Right kidney (tissue), 1 donor: Measurements from ENCODE around the gene PHKB.

Source experiments
- DNase-seq: peaks from one replicate; pipeline ENCODE4 v3.0.0-alpha.2; 2016

PHKB gene

DNA sequence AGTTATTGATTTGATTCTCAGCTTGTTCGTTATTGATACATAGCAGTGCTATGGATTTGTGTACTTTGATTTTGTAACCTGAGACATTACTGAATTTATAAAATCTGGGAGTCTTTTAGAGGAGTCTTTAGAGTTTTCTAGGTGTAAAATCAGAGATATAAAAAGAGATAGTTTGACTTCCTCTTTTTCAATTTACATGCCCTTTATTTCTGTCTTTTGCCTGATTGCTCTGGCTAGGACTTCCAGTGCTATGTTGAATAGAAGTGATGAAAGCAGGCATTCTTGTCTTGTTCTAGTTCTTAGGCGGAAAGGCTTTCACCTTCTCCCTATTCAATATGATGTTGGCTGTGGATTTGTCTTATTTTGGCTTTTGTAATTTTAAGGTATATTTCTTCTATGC lies 106.2 kb downstream of the PHKB start:
- DNase-seq = no peak

GRCh38 chr16:47568351-47568750 lies 107.2 kb downstream of the PHKB start:
- DNase-seq = no peak

DNA sequence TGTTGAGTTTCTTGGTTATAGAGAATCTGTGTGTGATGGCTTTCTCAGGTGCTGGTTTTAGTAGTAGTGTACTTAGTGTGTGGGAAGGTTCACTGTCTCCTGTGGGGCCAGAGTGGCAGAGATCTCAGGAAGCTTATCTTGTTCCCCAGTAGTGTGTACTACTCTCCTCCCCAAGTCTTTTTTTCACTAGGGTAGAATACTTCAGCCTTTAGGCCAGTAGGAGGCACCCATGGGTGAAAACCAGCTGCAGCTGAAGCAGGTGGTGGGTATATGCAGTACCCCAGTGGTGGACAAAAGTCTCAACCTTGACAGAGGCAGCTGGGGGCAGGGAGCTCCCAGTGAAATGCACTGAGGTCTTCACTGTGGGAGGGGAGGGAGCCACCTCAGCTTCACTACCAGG lies 109.9 kb downstream of the PHKB start:
- no peak for DNase-seq

DNA sequence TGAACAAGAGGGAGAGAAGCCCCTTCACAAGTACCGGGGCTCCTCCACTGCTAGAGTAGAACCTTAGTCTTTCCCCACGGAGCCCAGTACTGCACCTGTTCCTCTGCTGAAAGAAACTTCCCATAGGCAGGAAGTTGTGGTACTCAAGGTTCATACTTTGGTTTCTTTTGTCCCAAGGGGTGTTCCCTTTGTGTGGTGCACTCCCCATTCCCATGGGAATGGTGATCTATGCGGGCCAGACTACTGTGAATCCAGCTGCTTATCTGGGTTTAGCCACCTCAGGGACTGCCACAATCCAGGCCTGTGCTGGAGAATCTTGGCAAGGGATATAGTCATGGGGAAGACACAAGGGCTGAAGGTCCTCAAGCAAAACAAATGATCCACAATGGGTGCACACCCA lies 110.6 kb downstream of the PHKB start:
- no peak for DNase-seq

DNA sequence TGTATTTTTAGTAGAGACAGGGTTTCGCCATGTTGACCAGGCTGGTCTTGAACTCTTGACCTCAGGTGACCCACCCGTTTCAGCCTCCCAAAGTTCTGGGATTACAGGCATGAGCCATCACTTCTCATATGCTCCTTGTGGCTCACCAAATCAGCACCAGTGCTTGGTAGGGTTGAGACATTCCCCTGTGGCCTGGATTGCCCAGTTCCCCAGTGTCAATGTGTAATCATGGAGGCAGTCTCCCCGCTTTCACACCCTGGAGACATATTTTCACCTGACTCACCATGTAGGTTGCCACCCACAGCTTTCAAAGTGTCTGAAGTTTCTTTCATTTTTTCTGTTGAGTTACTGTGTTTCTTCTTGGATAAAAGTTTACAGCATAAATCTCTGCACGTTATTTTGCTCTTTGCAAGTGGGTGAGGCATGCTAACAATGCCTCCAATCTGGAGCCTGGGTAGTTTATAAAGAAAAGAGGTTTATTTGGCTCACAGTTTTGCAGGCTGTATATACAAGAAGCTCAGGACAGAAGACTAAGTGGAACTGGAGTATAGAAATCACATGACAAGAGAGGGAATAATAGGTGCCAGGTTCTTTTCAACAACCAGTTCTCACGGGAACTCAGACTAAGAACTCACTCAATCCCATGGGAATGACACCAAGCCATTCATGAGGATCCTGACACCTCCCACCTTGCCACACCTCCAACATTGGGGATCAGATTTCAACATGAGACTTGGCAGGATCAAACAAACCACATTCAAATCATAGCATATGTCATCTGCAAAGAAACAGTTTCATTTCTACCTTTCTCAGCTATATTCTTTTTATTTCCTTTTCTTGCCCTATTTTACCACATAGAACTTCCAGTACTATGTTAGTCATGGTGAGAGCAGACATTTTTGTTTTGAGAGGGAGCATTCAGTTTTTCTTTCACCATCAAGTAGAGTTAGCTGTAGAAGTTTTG lies 113.2 kb downstream of the PHKB start:
- DNase-seq = no peak

GRCh38 chr16:47577029-47577428 lies 115.9 kb downstream of the PHKB start:
- DNase-seq = no peak

GRCh38 chr16:47578033-47578432 lies 116.9 kb downstream of the PHKB start:
- DNase-seq = no peak

- no peak for DNase-seq
These were observed 117.4 kb downstream of the PHKB start for GRCh38 chr16:47578573-47578972.

DNA sequence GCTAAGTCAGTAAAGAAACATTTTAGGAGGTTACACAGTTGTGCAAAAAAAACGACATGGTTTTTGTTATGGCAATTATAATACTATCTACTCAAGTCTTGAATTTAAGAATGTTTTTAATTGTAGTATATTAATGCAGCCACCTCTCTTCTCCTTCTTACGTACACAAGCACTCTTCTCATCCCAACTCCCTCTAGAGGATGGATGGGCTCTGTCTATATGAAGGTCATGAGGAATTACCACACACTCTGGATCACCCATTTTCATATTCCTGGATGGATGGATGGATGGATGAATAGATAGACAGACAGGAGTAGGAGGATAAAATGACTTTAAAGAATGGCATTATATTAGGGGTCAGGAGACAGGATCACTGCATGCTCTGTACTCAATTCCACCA lies 120.0 kb downstream of the PHKB start:
- DNase-seq = no peak

- no peak for DNase-seq
These were observed 123.5 kb downstream of the PHKB start for GRCh38 chr16:47584464-47585225.

DNA sequence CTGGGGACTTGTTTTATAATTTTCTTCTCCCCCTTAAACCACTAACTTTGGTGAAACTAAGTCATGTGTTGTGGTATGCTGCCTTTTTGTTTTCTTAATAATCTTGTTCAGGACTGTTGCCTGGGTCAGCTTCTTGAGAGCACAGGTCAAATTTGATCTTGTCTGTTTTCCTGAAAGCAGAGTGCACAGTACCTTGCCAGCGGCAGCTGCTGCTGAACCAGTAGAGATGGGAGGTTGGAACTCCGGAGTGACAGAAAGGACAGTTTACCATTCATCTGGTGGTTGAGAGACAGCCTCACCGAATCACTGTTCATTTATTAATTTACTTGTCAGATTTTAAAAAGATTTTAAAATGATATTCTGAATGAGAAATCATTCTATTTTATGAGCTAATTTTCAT lies 125.0 kb downstream of the PHKB start:
- DNase-seq = no peak

DNA sequence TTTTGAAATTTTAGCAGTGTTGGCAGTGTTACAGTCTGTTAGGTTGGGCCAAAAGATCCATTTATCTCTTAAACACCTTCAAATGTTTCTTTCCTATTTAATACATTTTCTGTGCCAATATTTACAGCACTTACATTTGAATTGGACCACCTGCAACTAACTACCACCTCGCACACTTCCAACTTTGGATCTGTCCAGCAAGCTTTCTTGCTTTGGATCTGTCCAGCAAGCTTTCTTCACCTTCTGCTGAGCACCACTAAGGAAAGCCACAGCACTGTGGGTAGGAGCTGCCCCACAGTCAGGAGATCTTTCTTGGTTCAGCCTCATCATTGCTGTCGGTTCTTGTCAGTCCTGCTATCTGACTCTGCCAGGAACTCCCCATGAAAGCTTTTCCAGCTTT lies 129.3 kb downstream of the PHKB start:
- DNase-seq = no peak

DNA sequence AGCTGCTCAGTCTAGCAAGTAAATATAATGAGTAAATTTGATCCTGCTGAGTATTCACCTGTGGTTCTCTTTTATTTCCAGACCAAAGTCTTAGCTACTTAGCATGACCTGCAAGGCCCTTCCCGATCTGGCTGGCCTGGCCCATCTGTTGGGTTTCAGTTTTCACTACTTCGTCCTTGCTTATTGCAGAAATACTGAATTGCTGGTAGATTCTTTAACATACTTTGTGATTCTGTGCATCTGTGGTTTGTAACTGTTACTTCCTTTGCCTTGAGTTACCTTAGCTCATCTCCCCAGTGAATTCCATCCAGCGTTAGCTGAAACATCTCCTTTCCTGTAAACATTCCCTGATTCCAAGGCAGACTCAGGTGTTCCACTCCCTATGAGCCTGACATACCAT lies 131.1 kb downstream of the PHKB start:
- no peak for DNase-seq

DNA sequence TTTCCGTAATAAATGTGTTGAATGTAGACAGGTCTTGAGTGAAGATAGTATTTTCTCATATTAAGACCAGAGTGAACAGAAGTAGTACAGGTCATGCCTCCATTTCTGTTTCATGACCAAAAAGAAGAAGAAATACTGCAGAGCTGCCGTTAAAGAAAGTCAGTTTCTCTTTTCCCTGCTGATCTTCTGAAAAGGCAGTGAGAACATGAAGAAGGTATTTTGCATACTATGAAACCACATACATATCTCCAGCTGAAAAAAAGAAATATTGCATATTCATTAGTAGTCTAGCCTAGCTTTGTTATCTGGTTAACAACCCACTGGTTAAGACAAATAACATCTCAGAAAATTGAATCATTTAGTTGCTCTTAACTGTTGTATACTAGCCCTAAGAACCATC lies 138.4 kb downstream of the PHKB start:
- DNase-seq = no peak

DNA sequence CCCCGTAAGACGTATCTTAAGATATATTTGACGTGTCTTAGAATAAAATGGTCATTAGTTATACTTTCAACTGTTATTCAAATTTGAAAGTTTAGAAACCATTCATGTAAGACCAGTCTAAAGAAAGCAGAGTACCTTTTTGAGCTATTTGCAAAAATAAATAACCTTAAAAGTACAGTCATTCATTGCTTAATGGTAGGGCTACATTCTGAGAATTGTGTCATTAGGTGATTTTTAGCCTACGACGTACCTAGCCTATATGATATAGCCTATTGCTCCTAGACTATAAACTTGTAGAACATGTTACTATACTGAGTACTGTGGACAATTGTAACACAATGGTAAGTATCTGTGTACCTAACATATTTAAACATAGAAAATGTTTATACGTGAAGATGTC lies 139.2 kb downstream of the PHKB start:
- no peak for DNase-seq

DNA sequence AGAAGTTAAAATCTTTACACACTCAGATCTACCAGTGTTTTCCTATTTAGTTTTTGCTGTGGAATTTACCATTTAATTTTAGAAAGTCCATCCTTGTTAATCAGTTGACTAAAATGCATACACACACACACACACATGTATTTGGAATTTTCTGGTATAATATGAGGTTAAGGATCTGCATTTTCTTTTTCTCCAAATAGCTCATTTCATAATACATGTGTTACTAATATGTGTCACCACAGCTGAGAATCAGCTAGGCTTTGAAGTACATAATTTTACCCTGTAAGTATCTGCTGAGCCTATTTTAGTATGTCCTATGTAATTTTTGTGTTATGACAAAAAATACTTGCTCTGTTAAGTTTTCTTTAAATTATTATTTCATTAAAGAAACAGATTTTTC lies 143.2 kb downstream of the PHKB start:
- DNase-seq = no peak

DNA sequence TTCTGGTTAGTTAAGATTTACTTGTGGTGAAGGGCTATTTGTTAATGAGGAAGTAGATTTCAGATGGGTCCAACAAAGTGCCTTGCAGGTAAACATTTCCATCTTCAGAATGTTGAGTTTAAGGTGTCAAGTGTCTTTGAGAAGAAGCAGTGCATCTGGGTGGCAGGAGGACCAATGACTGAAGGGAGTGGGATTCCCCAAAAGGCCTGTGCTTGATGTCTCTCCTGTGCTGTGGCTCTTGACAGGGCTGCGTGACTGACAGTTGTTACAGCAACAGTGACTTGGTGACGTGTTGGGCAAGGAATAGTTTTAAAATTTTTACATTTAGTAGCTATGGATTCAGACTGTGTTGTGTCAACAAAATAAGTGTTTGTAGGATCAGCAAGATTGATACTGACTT lies 149.9 kb downstream of the PHKB start:
- DNase-seq = no peak

GRCh38 chr16:47611848-47612493 lies 150.8 kb downstream of the PHKB start:
- DNase-seq = no peak

GRCh38 chr16:47612711-47613110 lies 151.6 kb downstream of the PHKB start:
- DNase-seq = no peak

- DNase-seq = no peak
These were observed 152.1 kb downstream of the PHKB start for GRCh38 chr16:47613251-47613650.

DNA sequence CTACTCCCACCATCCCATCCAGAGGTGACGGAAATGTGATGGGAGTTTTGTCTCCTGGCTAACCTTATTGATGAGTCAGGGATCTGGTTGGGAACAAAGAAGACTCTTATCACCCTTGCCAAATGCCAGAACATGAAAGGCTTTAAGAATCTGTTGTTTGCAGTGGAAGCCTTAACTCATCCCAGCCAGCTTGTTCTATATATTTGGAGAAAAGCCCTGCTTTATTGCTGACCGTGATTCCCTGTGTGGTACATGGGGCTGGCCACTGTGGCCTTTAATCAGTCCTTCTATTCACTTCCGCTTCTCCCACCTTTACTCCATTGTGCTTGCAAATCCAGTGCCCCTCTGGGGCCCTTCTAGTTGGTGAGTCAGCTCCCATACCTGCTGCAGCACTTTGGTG lies 156.6 kb downstream of the PHKB start:
- DNase-seq = no peak

- DNase-seq = no peak
These were observed 161.5 kb downstream of the PHKB start for GRCh38 chr16:47622451-47623176.

- no peak for DNase-seq
These were observed 163.4 kb downstream of the PHKB start for GRCh38 chr16:47624563-47624962.
